Panc1 (cell line): ENCODE results near the gene PARD3.

Experiments used
- CTCF ChIP-seq: fragments of 450-650 bp; IDR thresholded peaks from 2 replicates; pipeline ENCODE4 v1.5.1; 2017; ENCODE audit warnings: mild to moderate bottlenecking
- POLR2AphosphoS5 ChIP-seq: IDR thresholded peaks from 2 replicates; pipeline ENCODE4 v1.6.1; 2012; ENCODE audit warnings: mild to moderate bottlenecking, low read depth, low read length, moderate library complexity
- REST ChIP-seq, 2 experiments: IDR thresholded peaks; 2 replicates each; pipeline ENCODE4 v1.6.1; 2011 to 2012; ENCODE audit warnings: low read depth in 2 of 2, control low read depth in 1 of 2, low read length in 1 of 2, mild to moderate bottlenecking in 1 of 2, moderate library complexity in 1 of 2; ENCODE audit not compliant: insufficient read depth in 1 of 2
- SIN3A ChIP-seq: IDR thresholded peaks from 2 replicates; pipeline ENCODE4 v1.6.1; 2012; ENCODE audit warnings: low read depth, mild to moderate bottlenecking, low read length, moderate library complexity, borderline replicate concordance; ENCODE audit not compliant: insufficient read depth
- TCF7L2 ChIP-seq: IDR thresholded peaks from 2 replicates; pipeline ENCODE4 v1.6.1; 2011; ENCODE audit warnings: mild to moderate bottlenecking, low read depth, low read length, inconsistent platforms

- TF ChIP-seq CTCF = no peak
- no peak for TF ChIP-seq POLR2AphosphoS5
- no peak for TF ChIP-seq REST (IDR thresholded peaks at IDR 0.05; ENCODE audit: insufficient read depth in 1 of 2, low read depth in 2 of 2, low read length in 1 of 2)
- TF ChIP-seq SIN3A = no peak
- no peak for TF ChIP-seq TCF7L2
These were observed 112.8 kb downstream of the PARD3 start for GRCh38 chr10:34702093-34702937.
